CD4-positive, alpha-beta memory T cell (primary cell): ENCODE data around the gene SNU13. TPM values are rescaled to one million over a fixed set of nuclear protein-coding genes. Genes with fewer than 3 reads are reported as not detected.
A peak's percentile ranks its signal among the peaks of the same experiment; 100 is the strongest.

ENCODE experiments used
- CTCF ChIA-PET: fragments of 350-600 bp; sonication (Branson Sonifier 250); formaldehyde crosslinking; loops from one replicate; lab custom pipeline; 2021; ENCODE audit warnings: inconsistent platforms; ENCODE audit not compliant: partially characterized antibody; lab: Charles Lee
- POLR2A ChIA-PET: fragments of 350-600 bp; sonication (Branson Sonifier 250); formaldehyde crosslinking; loops from one replicate; lab custom pipeline; 2021; ENCODE audit not compliant: partially characterized antibody; lab: Charles Lee
- DNase-seq, 5 donors: peaks; one replicate each; pipeline versions ENCODE4 v3.0.0 to v3.0.0-alpha.2; 2020 to 2022; ENCODE audit warnings: mixed read lengths in 1 of 5
- H3K27ac ChIP-seq: one replicate; pipeline ENCODE4 v1.7.0; 2013; ENCODE audit warnings: low read depth, low read length
- H3K27me3 ChIP-seq: 2 replicates; pipeline ENCODE4 v1.7.0; 2013; ENCODE audit warnings: mild to moderate bottlenecking, low read length, moderate library complexity; ENCODE audit not compliant: insufficient read depth
- H3K36me3 ChIP-seq: 2 replicates; pipeline ENCODE4 v1.7.0; 2013; ENCODE audit warnings: mild to moderate bottlenecking, low read length, moderate library complexity; ENCODE audit not compliant: insufficient read depth
- H3K4me1 ChIP-seq: 2 replicates; pipeline ENCODE4 v1.7.0; 2013; ENCODE audit warnings: mild to moderate bottlenecking, low read length, moderate library complexity; ENCODE audit not compliant: insufficient read depth
- H3K4me3 ChIP-seq, 2 donors: one replicate each; pipeline ENCODE4 v1.7.0; 2013; ENCODE audit warnings: low read length in 2 of 2, mild to moderate bottlenecking in 1 of 2
- H3K9me3 ChIP-seq, 2 donors: one replicate each; pipeline ENCODE4 v1.7.0; 2013; ENCODE audit warnings: low read length in 2 of 2, control low read depth in 1 of 2; ENCODE audit not compliant: control insufficient read depth in 1 of 2
- H3K27ac Mint-ChIP-seq, 7 donors: one replicate each; pipeline ENCODE4 v1.8.0; 2020 to 2021; ENCODE audit warnings: mixed read lengths in 7 of 7, mild to moderate bottlenecking in 6 of 7, inconsistent platforms in 3 of 7, moderate library complexity in 3 of 7
- H3K27me3 Mint-ChIP-seq, 2 donors: one replicate each; pipeline ENCODE4 v1.8.0; 2020 to 2021; ENCODE audit warnings: mixed read lengths in 2 of 2
- H3K36me3 Mint-ChIP-seq, 2 donors: one replicate each; pipeline ENCODE4 v1.8.0; 2020 to 2021; ENCODE audit warnings: mixed read lengths in 2 of 2, inconsistent platforms in 1 of 2, mild to moderate bottlenecking in 1 of 2
- H3K4me1 Mint-ChIP-seq, 4 donors: one replicate each; pipeline ENCODE4 v1.8.0; 2020 to 2021; ENCODE audit warnings: mixed read lengths in 4 of 4, mild to moderate bottlenecking in 1 of 4
- H3K4me3 Mint-ChIP-seq, 8 donors: one replicate each; pipeline ENCODE4 v1.8.0; 2020 to 2021; ENCODE audit warnings: mixed read lengths in 8 of 8, mild to moderate bottlenecking in 7 of 8, moderate library complexity in 6 of 8, inconsistent platforms in 3 of 8
- H3K9me3 Mint-ChIP-seq, 8 donors: one replicate each; pipeline ENCODE4 v1.8.0; 2020 to 2021; ENCODE audit warnings: mixed read lengths in 8 of 8, mild to moderate bottlenecking in 5 of 8, inconsistent platforms in 3 of 8, moderate library complexity in 1 of 8
- intact Hi-C: fragments of 100-400 bp; cut with micrococcal nuclease; formaldehyde crosslinking; loops from one replicate; pipeline ENCODE4 v1.15.1; 2023
- polyA plus RNA-seq, 2 donors: library from polyadenylated mRNA; unstranded; fragments of 300-500 nt; fragmentation: Illumina TruSeq; gene quantifications; one replicate each; pipeline ENCODE4 v1.2.3, GENCODE V29; 2021
- total RNA-seq, 2 experiments: library from RNA; stranded (reverse); gene quantifications; one replicate each; pipeline ENCODE4 v1.2.3, GENCODE V29; 2021

The SNU13 gene
- total and polyA plus RNA-seq, 4 experiments from 2014 or later = 123 to 298 (median 210) TPM

GRCh38 chr22:41683616-41684015 lies 5.1 kb downstream of the SNU13 start:
- peaks cover 19 to 57% (median 36%) of the 10 kb centered on the region in 4 donors for H3K4me1 Mint-ChIP-seq
- POLR2A ChIA-PET = interaction anchor here (0.6 to 5.4 kb wide), 3 partner anchors 14 to 1438 kb away, joined by 3 to 36 read pairs (median 6); no protein-coding TSS in a partner anchor
- CTCF ChIA-PET = interaction anchor here (2.3 kb wide), 1 partner anchor 14 kb away, joined by 6 read pairs; no protein-coding TSS in a partner anchor

GRCh38 chr22:41683052-41683451 lies 5.6 kb downstream of the SNU13 start:
- no peaks in the 10 kb centered on the region for H3K27me3 Mint-ChIP-seq
- peak overlapping the region in 1 of 2 donors; percentile 36 for H3K4me3 ChIP-seq
- CTCF ChIA-PET = interaction anchor here (1.4 to 2.3 kb wide), 2 partner anchors 14 kb away, joined by 3 to 6 read pairs; no protein-coding TSS in a partner anchor

More at GRCh38 chr22:41683616-41684015, 5.1 kb downstream of the SNU13 start:
- Histone ChIP-seq H3K36me3 (peaks cover 3% of the 10 kb centered on the region), H3K27me3 (no peaks in the 10 kb centered on the region), H3K4me3 (no peak overlapping the region), H3K9me3 (no peaks in the 10 kb centered on the region), H3K4me1 (peaks cover 59% of the 10 kb centered on the region), H3K27ac (no peak overlapping the region)
- peak overlapping the region in 4 of 8 donors; percentile 4 to 100 (median 98) for H3K4me3 Mint-ChIP-seq
- H3K9me3 Mint-ChIP-seq = peaks cover 0 to 3% (median 0%) of the 10 kb centered on the region in 8 donors
- peaks cover 17 to 44% of the 10 kb centered on the region in 2 donors for H3K36me3 Mint-ChIP-seq
- H3K27me3 Mint-ChIP-seq = no peaks in the 10 kb centered on the region
- intact Hi-C loops = loop anchor here (10.0 kb wide), 1 partner anchor 391 kb away; the partner anchor contains the start of genes NAGA, PHETA2 and SMDT1
- no peak for DNase-seq
- peak overlapping the region in 6 of 7 donors; percentile 98 to 100 (median 99) for H3K27ac Mint-ChIP-seq

GRCh38 chr22:41682033-41682807 lies 6.4 kb downstream of the SNU13 start:
- intact Hi-C loops = loop anchor here (1.0 to 10.0 kb wide), 2 partner anchors 16 to 393 kb away; partner anchors contain the start of genes NAGA, PHETA2 and SMDT1
- no peaks in the 10 kb centered on the region for H3K27me3 ChIP-seq
- ChIA-PET CTCF (interaction anchor here (1.4 kb wide), 1 partner anchor 15 kb away, joined by 3 read pairs; no protein-coding TSS in a partner anchor), POLR2A (interaction anchor here (1.0 to 5.4 kb wide), 3 partner anchors 16 to 258 kb away, joined by 3 to 36 read pairs (median 3); partner anchors contain the start of gene PMM1)
- H3K36me3 ChIP-seq = peaks cover 13% of the 10 kb centered on the region
- DNase-seq = peak; percentile 84 to 89 (median 85)
- peaks cover 0 to 3% (median 0%) of the 10 kb centered on the region in 8 donors for H3K9me3 Mint-ChIP-seq
- H3K36me3 Mint-ChIP-seq = peaks cover 27 to 41% of the 10 kb centered on the region in 2 donors
- H3K4me1 ChIP-seq = peaks cover 48% of the 10 kb centered on the region
- peak overlapping the region; percentile 98 to 100 (median 99) for H3K27ac Mint-ChIP-seq
- H3K27ac ChIP-seq = peak overlapping the region; percentile 86
- H3K9me3 ChIP-seq = no peaks in the 10 kb centered on the region
- H3K4me3 ChIP-seq = peak overlapping the region; percentile 23 to 57
- H3K4me1 Mint-ChIP-seq = peaks cover 15 to 54% (median 33%) of the 10 kb centered on the region in 4 donors
- H3K4me3 Mint-ChIP-seq = peak overlapping the region; percentile 95 to 100 (median 98)
- H3K27me3 Mint-ChIP-seq = no peaks in the 10 kb centered on the region

More at GRCh38 chr22:41683052-41683451, 5.6 kb downstream of the SNU13 start:
- intact Hi-C loops = loop anchor here (10.0 kb wide), 1 partner anchor 392 kb away; the partner anchor contains the start of genes NAGA, PHETA2 and SMDT1
- DNase-seq = no peak
- Histone ChIP-seq H3K9me3 (no peaks in the 10 kb centered on the region), H3K36me3 (peaks cover 9% of the 10 kb centered on the region), H3K27me3 (no peaks in the 10 kb centered on the region), H3K27ac (peak overlapping the region; percentile 86), H3K4me1 (peaks cover 56% of the 10 kb centered on the region)
- POLR2A ChIA-PET = interaction anchor here (0.6 to 5.4 kb wide), 2 partner anchors 17 to 1437 kb away, joined by 3 to 36 read pairs; no protein-coding TSS in a partner anchor
- peaks cover 19 to 57% (median 37%) of the 10 kb centered on the region in 4 donors for H3K4me1 Mint-ChIP-seq
- H3K9me3 Mint-ChIP-seq = peaks cover 0 to 3% (median 0%) of the 10 kb centered on the region in 8 donors
- peak overlapping the region; percentile 98 to 100 (median 99) for H3K27ac Mint-ChIP-seq
- peaks cover 23 to 45% of the 10 kb centered on the region in 2 donors for H3K36me3 Mint-ChIP-seq
- peak overlapping the region; percentile 95 to 100 (median 98) for H3K4me3 Mint-ChIP-seq

GRCh38 chr22:41681616-41682015 lies 7.1 kb downstream of the SNU13 start:
- Histone ChIP-seq H3K4me3 (peak overlapping the region in 1 of 2 donors; percentile 57), H3K27me3 (no peaks in the 10 kb centered on the region), H3K4me1 (peaks cover 42% of the 10 kb centered on the region), H3K27ac (peak overlapping the region; percentile 86), H3K36me3 (peaks cover 13% of the 10 kb centered on the region), H3K9me3 (no peaks in the 10 kb centered on the region)
- Mint-ChIP-seq H3K4me3 (peak overlapping the region; percentile 95 to 100 (median 98)), H3K27me3 (no peaks in the 10 kb centered on the region), H3K9me3 (peaks cover 0 to 3% (median 0%) of the 10 kb centered on the region in 8 donors), H3K4me1 (peaks cover 14 to 51% (median 33%) of the 10 kb centered on the region in 4 donors), H3K27ac (peak overlapping the region; percentile 98 to 100 (median 99)), H3K36me3 (peaks cover 30 to 45% of the 10 kb centered on the region in 2 donors)
- CTCF ChIA-PET = interaction anchor here (1.4 kb wide), 1 partner anchor 16 kb away, joined by 3 read pairs; no protein-coding TSS in a partner anchor
- intact Hi-C loops = loop anchor here (1.0 to 10.0 kb wide), 2 partner anchors 15 to 393 kb away; partner anchors contain the start of genes NAGA, PHETA2 and SMDT1
- DNase-seq = no peak
- POLR2A ChIA-PET = interaction anchor here (1.0 to 5.4 kb wide), 3 partner anchors 15 to 259 kb away, joined by 3 to 36 read pairs (median 3); partner anchors contain the start of gene PMM1

GRCh38 chr22:41676134-41676533 lies 12.5 kb downstream of the SNU13 start:
- Mint-ChIP-seq H3K27me3 (no peaks in the 10 kb centered on the region), H3K27ac (no peak overlapping the region), H3K4me3 (no peak overlapping the region), H3K4me1 (peaks cover 12 to 42% (median 24%) of the 10 kb centered on the region in 4 donors), H3K9me3 (no peaks in the 10 kb centered on the region), H3K36me3 (peaks cover 49 to 63% of the 10 kb centered on the region in 2 donors)
- CTCF ChIA-PET = interaction anchor here (1.5 to 1.6 kb wide), 2 partner anchors 9 to 21 kb away, joined by 7 to 12 read pairs; no protein-coding TSS in a partner anchor
- Histone ChIP-seq H3K36me3 (peaks cover 31% of the 10 kb centered on the region), H3K27ac (no peak overlapping the region), H3K9me3 (no peaks in the 10 kb centered on the region), H3K4me1 (peaks cover 8% of the 10 kb centered on the region), H3K27me3 (no peaks in the 10 kb centered on the region), H3K4me3 (no peak overlapping the region)
- DNase-seq = no peak
- POLR2A ChIA-PET = interaction anchor here (1.2 kb wide), 1 partner anchor 9 kb away, joined by 3 read pairs; no protein-coding TSS in a partner anchor
- intact Hi-C loops = no loop called here

- Mint-ChIP-seq H3K9me3 (no peaks in the 10 kb centered on the region), H3K27ac (peak overlapping the region in 2 of 7 donors; percentile 60 to 74), H3K36me3 (peaks cover 42 to 56% of the 10 kb centered on the region in 2 donors), H3K4me1 (peaks cover 9 to 30% (median 19%) of the 10 kb centered on the region in 4 donors), H3K27me3 (no peaks in the 10 kb centered on the region), H3K4me3 (no peak overlapping the region)
- Histone ChIP-seq H3K27me3 (no peaks in the 10 kb centered on the region), H3K9me3 (no peaks in the 10 kb centered on the region), H3K4me3 (no peak overlapping the region), H3K36me3 (peaks cover 31% of the 10 kb centered on the region), H3K4me1 (no peaks in the 10 kb centered on the region), H3K27ac (no peak overlapping the region)
- CTCF ChIA-PET = interaction anchor here (1.5 to 1.6 kb wide), 2 partner anchors 8 to 22 kb away, joined by 7 to 12 read pairs; no protein-coding TSS in a partner anchor
- DNase-seq = no peak
- POLR2A ChIA-PET = interaction anchor here (0.7 kb wide), 1 partner anchor 770 kb away, joined by 3 read pairs; no protein-coding TSS in a partner anchor
- intact Hi-C loops = no loop called here
These were observed 13.8 kb downstream of the SNU13 start for GRCh38 chr22:41674846-41675340.
